Transverse colon (tissue), 4 donors: ENCODE data around the gene TIGD1.

Source experiments
- POLR2AphosphoS5 ChIP-seq, 3 donors: sonication (generic); formaldehyde crosslinking; IDR thresholded peaks; one replicate each; pipeline ENCODE4 v1.6.1; 2016; ENCODE audit warnings: antibody characterized with exemption in 3 of 3
- TF ChIP-seq, protein P1 (sequence below), 5 experiments: fragments of 200-600 bp in 3 of 5; fragments of 450-650 bp in 2 of 5; sonication (generic) in 3 of 5; IDR thresholded peaks; 1 replicate in 2 of 5; 2 replicates in 3 of 5; pipeline ENCODE4 v1.5.1; 2016 to 2017; ENCODE audit warnings: antibody characterized with exemption in 5 of 5, inconsistent platforms in 3 of 5, mild to moderate bottlenecking in 2 of 5, moderate library complexity in 1 of 5

DNA sequence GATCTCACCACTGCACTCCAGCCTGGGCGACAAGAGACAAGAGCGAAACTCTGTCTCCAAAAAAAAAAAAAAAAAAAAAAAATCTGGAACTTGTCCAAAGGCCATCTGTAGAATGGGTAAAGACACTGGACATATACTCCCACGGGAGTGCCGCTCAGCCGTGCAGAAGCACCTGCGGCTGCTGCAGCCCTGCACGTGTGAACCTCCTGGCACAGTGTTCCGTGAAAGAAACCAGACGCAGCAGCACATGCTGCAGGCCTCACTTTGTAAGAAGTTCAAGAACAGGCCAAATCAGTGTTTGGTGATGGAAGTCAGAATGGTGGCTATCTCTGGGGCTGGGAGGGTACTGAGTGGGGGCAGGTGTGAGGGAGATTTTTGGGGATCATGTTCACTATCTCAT, 17.9 kb downstream of the TIGD1 start:
- TF ChIP-seq, protein P1, sequence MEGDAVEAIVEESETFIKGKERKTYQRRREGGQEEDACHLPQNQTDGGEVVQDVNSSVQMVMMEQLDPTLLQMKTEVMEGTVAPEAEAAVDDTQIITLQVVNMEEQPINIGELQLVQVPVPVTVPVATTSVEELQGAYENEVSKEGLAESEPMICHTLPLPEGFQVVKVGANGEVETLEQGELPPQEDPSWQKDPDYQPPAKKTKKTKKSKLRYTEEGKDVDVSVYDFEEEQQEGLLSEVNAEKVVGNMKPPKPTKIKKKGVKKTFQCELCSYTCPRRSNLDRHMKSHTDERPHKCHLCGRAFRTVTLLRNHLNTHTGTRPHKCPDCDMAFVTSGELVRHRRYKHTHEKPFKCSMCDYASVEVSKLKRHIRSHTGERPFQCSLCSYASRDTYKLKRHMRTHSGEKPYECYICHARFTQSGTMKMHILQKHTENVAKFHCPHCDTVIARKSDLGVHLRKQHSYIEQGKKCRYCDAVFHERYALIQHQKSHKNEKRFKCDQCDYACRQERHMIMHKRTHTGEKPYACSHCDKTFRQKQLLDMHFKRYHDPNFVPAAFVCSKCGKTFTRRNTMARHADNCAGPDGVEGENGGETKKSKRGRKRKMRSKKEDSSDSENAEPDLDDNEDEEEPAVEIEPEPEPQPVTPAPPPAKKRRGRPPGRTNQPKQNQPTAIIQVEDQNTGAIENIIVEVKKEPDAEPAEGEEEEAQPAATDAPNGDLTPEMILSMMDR (IDR thresholded peaks at IDR 0.05), result no peak
- TF ChIP-seq POLR2AphosphoS5 (IDR thresholded peaks at IDR 0.05), result no peak
